HK-2 (cell line): ENCODE results near the gene AMOTL1.

Experiments used
- DNase-seq: peaks from one replicate; pipeline ENCODE4 v3.0.0-alpha.2; 2018; ENCODE audit not compliant: unreplicated experiment

Gene AMOTL1, protein sequence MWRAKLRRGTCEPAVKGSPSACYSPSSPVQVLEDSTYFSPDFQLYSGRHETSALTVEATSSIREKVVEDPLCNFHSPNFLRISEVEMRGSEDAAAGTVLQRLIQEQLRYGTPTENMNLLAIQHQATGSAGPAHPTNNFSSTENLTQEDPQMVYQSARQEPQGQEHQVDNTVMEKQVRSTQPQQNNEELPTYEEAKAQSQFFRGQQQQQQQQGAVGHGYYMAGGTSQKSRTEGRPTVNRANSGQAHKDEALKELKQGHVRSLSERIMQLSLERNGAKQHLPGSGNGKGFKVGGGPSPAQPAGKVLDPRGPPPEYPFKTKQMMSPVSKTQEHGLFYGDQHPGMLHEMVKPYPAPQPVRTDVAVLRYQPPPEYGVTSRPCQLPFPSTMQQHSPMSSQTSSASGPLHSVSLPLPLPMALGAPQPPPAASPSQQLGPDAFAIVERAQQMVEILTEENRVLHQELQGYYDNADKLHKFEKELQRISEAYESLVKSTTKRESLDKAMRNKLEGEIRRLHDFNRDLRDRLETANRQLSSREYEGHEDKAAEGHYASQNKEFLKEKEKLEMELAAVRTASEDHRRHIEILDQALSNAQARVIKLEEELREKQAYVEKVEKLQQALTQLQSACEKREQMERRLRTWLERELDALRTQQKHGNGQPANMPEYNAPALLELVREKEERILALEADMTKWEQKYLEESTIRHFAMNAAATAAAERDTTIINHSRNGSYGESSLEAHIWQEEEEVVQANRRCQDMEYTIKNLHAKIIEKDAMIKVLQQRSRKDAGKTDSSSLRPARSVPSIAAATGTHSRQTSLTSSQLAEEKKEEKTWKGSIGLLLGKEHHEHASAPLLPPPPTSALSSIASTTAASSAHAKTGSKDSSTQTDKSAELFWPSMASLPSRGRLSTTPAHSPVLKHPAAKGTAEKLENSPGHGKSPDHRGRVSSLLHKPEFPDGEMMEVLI

DNA sequence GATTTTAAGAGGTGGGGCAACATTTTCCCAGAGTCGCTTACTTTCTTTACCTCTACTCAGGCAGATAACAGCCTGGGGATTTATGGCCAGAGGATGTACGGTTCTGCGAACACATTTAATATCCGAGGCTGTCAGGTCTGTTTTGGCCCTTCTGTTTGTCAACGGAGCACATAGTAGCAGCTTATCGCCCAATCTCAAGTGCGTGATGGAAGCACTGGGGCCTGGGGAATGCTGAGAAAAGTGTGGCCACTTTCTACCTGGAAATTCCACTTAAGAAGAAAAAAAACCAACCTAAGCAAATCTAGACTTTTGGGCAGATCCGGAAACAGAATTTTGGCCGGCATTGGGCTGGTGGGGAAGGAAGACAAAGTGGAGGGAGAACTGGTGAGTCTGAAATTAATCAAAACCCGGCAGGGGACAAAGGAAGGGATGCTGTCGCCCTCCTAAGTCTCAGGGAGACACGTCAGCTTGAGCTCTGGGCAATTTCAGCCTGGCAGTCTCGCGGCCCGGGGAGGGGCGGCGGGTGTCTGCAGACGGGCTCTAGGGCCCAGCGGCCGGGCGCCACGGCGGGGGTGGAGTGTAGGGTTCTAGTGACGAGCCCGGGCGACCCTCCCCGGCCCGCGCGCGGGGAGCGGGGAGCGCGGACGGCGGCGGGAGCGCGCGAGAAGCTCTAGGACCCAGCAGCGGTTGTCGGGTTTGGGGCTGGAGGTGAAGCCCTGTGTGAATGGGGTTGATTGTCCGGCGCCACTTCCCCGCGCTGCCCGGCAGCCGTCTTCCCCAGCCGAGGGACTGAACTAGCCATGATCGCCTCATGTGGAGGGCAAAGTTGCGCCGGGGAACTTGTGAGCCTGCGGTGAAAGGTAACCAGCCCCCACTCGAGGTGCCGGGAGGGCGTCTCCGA lies at the start of gene AMOTL1:
Gene AMOTL1, plus strand, starts transcription at position 656 of the 901 bp plus-strand sequence. Its CDS starts 156 bp downstream, at position 812.
- peak; percentile 76 for DNase-seq

GRCh38 chr11:94719876-94720275 lies 48.3 kb upstream of the AMOTL1 start:
- DNase-seq: no peak

- DNase-seq: no peak
These were observed 46.4 kb upstream of the AMOTL1 start for GRCh38 chr11:94721565-94722292.

GRCh38 chr11:94722735-94723134 lies 45.4 kb upstream of the AMOTL1 start:
- no peak for DNase-seq

GRCh38 chr11:94725097-94725496 lies 43.1 kb upstream of the AMOTL1 start:
- DNase-seq: no peak

GRCh38 chr11:94727819-94728218 lies 40.3 kb upstream of the AMOTL1 start:
- no peak for DNase-seq

- no peak for DNase-seq
These were observed 39.6 kb upstream of the AMOTL1 start for GRCh38 chr11:94728541-94728940.

GRCh38 chr11:94728966-94729751 lies 39.0 kb upstream of the AMOTL1 start:
- no peak for DNase-seq

GRCh38 chr11:94730153-94730552 lies 38.0 kb upstream of the AMOTL1 start:
- DNase-seq: no peak

DNA sequence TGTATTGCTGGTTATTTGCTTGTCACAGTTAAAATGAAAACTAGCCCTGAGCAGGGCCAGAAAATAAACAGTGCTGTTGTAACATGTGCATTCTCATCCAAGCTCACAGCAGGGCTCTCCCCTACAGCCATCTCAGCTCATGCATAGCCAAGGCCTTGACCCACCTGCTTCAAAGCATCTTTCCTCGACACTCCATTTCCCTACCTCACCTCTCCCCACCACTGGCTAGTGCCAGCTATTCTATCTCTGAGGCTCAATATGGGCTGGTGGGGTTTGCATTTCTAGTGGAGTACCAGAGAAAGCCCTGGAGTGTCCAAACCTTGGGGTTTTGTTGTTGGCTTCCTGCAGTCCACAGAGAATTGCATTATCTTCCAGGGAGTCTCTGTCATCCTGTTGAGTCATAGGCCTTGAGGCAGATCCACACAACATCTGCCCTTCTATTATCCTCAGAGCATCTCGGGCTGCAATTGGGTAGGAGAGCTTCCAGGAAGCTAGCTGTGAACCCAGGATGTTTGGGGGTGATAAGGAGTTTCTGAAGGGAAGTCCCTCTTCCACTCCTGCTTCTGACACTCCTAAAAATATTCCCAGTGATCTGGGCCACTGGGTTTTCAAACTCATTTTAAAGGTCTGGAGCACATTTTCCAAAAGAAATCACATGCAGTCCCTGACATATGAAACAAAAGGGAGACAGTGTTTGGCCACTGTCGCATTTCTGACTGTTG lies 36.1 kb upstream of the AMOTL1 start:
- no peak for DNase-seq

DNA sequence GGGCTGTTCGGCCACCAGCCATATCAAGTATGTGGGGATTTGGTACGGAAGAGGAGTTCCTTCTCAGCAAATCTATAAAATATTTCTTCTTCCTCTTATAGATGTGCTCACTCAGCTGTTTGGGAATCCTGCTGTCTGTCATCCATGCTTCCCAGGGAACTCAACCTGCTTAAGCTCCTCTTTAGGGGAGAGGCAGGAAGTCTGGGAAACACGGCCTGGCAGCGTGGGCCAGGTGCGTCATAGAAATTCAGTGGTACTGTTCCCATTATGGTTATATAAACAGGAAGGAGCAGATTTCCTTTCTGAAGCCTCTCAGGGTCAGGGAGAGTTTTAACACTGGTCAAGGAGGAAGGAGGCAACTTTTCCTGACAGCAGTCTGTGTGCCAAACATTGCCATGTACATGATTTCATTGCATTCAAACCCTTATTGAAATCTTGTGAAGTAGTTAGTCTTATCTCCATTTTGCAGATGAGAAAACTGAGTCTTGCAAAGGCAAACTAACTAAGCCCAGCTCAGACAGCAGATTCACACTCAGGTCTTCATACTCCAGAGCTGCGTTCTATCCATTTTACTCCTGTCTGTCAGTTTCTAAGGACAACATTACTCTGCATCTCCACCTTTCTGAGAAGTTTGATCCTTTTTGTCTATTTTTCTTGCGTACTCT lies 35.4 kb upstream of the AMOTL1 start:
- DNase-seq: no peak

GRCh38 chr11:94734563-94735275 lies 33.4 kb upstream of the AMOTL1 start:
- no peak for DNase-seq

GRCh38 chr11:94735907-94736306 lies 32.2 kb upstream of the AMOTL1 start:
- no peak for DNase-seq

- DNase-seq: no peak
These were observed 31.0 kb upstream of the AMOTL1 start for GRCh38 chr11:94737171-94737611.

DNA sequence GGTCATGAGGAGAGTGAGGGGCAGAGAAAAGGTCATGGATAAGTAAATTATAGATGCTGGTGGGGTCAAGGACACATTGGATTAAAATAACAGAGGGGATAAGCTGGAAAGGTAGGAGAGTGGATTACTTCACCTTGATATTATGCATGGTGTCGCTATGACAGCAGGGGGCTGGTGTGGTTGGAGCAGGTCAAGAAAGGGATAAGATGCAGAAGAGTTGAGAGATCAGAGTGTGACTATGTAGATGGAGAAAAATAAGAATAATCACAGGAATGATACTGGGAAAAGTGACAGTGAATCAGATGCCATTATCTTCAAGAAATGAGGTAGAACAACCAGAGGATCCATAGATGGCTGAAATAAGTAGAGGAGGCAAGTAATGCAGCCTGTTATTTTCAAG lies 29.4 kb upstream of the AMOTL1 start:
- DNase-seq: no peak

DNA sequence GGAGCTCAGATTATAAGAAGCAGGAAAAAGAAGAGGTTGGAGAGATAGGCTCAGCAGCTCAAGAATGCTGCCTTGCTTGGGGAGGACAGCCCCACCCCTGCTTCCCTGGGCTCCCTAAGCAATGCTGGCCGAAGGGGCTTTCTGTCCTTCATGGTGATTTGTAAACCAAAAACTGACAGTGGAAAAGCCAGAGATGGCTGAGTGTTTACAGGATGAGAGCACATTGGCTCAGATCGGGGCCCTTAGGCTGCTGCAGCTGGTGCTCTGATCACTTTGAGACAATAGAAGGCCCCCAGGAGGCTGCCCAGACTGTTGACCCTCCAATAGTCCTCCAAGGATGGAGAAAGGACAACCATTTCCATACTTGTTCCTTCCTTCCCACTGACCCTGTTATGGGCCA lies 28.8 kb upstream of the AMOTL1 start:
- no peak for DNase-seq

GRCh38 chr11:94740083-94741021 lies 27.8 kb upstream of the AMOTL1 start:
- peak; percentile 14 for DNase-seq
